ENCODE results near the gene KLC4.

Gene KLC4

DNA sequence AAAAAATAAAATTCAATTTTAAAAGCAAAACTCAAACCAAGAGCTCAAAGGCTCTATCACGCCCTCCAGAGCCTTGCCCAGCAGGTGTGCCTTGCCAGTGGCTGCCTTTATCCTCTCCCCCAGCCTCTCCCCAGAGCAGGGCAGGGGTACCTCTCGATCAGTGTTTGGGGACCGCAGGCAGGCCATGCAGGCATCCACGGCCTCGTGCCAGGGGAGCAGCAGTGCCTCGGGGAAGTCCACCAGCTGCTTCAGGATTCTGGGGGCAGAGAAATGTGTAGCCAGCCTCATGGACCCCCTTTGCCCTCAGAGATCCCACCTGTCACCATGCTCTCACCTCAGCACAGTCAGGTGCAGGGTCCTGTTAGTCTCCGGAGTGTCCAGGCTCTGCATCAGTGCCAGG is 11.4 kb upstream of the KLC4 start:
- H3K36me3 ChIP-seq (ENCODE audit: control insufficient read depth, insufficient read depth, low read length): peaks cover 3% of the 10 kb centered on the region
- no peak overlapping the region for H3K9ac ChIP-seq (ENCODE audit: low read length)
- no peak overlapping the region for H2AK5ac ChIP-seq (ENCODE audit: low read length)

DNA sequence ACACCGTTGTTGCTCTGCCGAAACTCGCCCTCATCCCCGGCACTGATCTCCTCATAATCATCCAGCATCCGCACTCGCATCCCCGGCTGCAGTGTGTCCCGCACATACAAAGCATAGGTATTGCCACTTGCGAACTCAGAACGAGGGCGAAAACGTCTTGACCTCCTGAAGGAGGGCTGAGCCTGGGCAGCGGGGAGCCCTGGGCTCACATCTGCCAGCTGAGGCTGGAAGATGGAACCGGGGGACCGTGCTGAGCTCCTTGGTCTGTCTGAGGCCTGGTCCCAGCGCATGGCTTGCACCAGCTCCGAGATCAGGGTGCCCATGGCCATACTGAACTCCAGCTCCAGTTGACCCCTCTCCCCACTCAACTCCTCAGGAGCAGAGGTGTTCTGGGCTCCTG is 8.4 kb upstream of the KLC4 start:
- no CpG with 5 or more reads among the region's 17 CpGs for WGBS (ENCODE audit: extremely low coverage, insufficient coverage, low lambda C conversion rate)
- Histone ChIP-seq H2BK15ac (replicated peaks; ENCODE audit: low read depth) (no peak overlapping the region), H3K79me2 (ENCODE audit: control insufficient read depth, insufficient read depth, low read length) (peaks cover 3% of the 10 kb centered on the region), H3K27ac (ENCODE audit: low read depth, low read length) (no peak overlapping the region), H3K4ac (ENCODE audit: low read depth, low read length) (no peak overlapping the region), H3K18ac (ENCODE audit: low read length) (no peak overlapping the region), H2BK5ac (ENCODE audit: low read length) (no peak overlapping the region), H3K4me1 (ENCODE audit: control insufficient read depth, low read depth, low read length) (peaks cover 4% of the 10 kb centered on the region), H3K27me3 (ENCODE audit: insufficient read depth, low read length, poor library complexity) (no peaks in the 10 kb centered on the region), H2AK5ac (ENCODE audit: low read length) (no peak overlapping the region), H2BK120ac (ENCODE audit: low read depth, low read length) (no peak overlapping the region), H3K23ac (ENCODE audit: low read length) (no peak overlapping the region), H3K56ac (ENCODE audit: low read length) (peak overlapping the region; percentile 27), H4K5ac (ENCODE audit: low read length) (no peak overlapping the region), H3K79me1 (ENCODE audit: low read length) (peaks cover 12% of the 10 kb centered on the region), H3K9ac (ENCODE audit: low read length) (peak overlapping the region; percentile 32), H3K4me2 (ENCODE audit: low read length) (no peak overlapping the region), H3K36me3 (ENCODE audit: control insufficient read depth, insufficient read depth, low read length) (peaks cover 3% of the 10 kb centered on the region), H4K8ac (ENCODE audit: low read depth, low read length) (no peak overlapping the region), H3K4me3 (ENCODE audit: low read length) (no peak overlapping the region)
- DNase-seq: no peak

More for the DNA sequence above, 11.4 kb upstream of the KLC4 start:
- H3K27me3 ChIP-seq (ENCODE audit: insufficient read depth, low read length, poor library complexity): no peaks in the 10 kb centered on the region
- peaks cover 4% of the 10 kb centered on the region for H3K4me1 ChIP-seq (ENCODE audit: control insufficient read depth, low read depth, low read length)
- no peak overlapping the region for H3K4me2 ChIP-seq (ENCODE audit: low read length)
- DNase-seq: no peak
- H3K79me1 ChIP-seq (ENCODE audit: low read length): peaks cover 11% of the 10 kb centered on the region
- H2BK15ac ChIP-seq (replicated peaks; ENCODE audit: low read depth): no peak overlapping the region
- no CpG with 5 or more reads among the region's 7 CpGs for WGBS (ENCODE audit: extremely low coverage, insufficient coverage, low lambda C conversion rate)
- H2BK5ac ChIP-seq (ENCODE audit: low read length): no peak overlapping the region
- H3K4me3 ChIP-seq (ENCODE audit: low read length): no peak overlapping the region
- no peak overlapping the region for H3K18ac ChIP-seq (ENCODE audit: low read length)
- no peak overlapping the region for H3K56ac ChIP-seq (ENCODE audit: low read length)
- no peak overlapping the region for H3K27ac ChIP-seq (ENCODE audit: low read depth, low read length)
- H3K23ac ChIP-seq (ENCODE audit: low read length): no peak overlapping the region
- H3K4ac ChIP-seq (ENCODE audit: low read depth, low read length): no peak overlapping the region
- H4K8ac ChIP-seq (ENCODE audit: low read depth, low read length): no peak overlapping the region
- no peak overlapping the region for H2BK120ac ChIP-seq (ENCODE audit: low read depth, low read length)
- H4K5ac ChIP-seq (ENCODE audit: low read length): no peak overlapping the region
- peaks cover 3% of the 10 kb centered on the region for H3K79me2 ChIP-seq (ENCODE audit: control insufficient read depth, insufficient read depth, low read length)

DNA sequence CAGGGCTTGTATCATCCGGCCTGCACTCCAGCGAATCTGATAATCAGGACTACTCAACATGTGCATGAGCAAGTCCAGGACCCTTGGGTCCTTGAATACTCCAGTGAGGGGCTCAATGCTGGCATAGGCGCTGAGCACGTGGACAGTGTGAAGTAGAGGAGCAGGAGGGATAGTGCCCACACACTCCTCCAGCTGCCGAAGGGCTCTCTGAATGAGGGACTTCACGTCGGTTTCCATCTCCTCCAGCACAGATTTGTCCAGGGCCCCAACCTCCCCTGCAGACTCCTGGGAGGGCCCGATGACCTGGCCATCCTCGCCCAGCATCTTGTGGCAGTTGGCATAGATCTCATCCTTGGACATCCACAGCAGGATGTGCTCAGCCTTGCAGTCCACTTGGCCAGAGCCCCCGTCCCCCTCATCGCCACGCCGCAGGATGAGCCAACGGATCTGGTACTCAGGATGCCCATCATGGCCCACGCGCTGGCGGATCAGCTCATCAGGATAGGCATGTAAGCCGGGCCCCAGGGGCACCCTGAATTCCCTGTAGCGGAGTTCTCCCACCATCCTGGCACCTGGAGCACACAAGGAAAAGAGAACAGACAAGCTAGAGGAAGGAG is 7.1 kb upstream of the KLC4 start:
- whole genome bisulfite sequencing (ENCODE audit: extremely low coverage, insufficient coverage, low lambda C conversion rate): no CpG with 5 or more reads among the region's 19 CpGs
- Histone ChIP-seq H3K36me3 (ENCODE audit: control insufficient read depth, insufficient read depth, low read length) (peaks cover 2% of the 10 kb centered on the region), H3K27ac (ENCODE audit: low read depth, low read length) (no peak overlapping the region)

DNA sequence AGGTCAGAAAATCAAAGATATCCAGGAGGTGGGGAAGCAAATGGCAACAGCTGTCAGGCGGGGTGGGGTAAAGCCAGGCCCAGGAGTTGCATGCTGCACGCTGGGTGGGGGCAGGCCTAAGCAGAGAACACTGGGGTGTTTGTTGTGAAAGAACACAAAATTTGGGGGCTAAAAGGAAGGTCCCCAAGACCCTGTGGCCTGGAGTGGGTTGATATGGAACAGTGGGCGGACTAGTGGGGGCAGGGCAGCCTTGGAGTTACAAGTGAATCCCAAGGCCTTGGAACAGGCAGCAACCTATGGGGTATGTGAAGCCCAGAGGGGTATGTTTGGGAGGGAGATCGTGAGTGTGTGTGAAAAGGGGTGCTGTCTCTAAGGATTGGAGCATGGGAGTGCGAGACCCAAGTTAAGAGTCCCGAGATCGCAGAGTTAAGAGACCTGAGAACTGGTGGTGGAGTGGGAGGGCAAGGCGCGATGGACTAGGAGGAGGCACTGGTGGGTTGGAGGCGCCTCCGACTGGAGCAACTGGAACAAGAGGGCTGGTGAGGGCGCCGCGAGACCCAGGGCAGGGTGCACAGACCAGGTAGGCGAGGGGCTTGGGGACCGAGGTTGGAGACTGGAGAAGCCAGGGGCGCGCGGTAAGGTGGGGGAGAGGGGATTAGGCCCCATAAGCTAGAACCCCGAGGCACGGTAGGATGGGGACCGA is 6.4 kb upstream of the KLC4 start:
- Histone ChIP-seq H3K4me2 (ENCODE audit: low read length) (peak overlapping the region; percentile 89), H4K8ac (ENCODE audit: low read depth, low read length) (no peak overlapping the region), H3K4me1 (ENCODE audit: control insufficient read depth, low read depth, low read length) (peaks cover 4% of the 10 kb centered on the region), H2BK5ac (ENCODE audit: low read length) (peak overlapping the region; percentile 90), H3K23ac (ENCODE audit: low read length) (peak overlapping the region; percentile 83), H3K4me3 (ENCODE audit: low read length) (peak overlapping the region; percentile 73), H3K4ac (ENCODE audit: low read depth, low read length) (peak overlapping the region; percentile 95), H2BK120ac (ENCODE audit: low read depth, low read length) (no peak overlapping the region), H2AK5ac (ENCODE audit: low read length) (peak overlapping the region; percentile 68), H3K9ac (ENCODE audit: low read length) (peak overlapping the region; percentile 98), H3K56ac (ENCODE audit: low read length) (peak overlapping the region; percentile 94), H3K79me2 (ENCODE audit: control insufficient read depth, insufficient read depth, low read length) (peaks cover 5% of the 10 kb centered on the region), H3K27ac (ENCODE audit: low read depth, low read length) (peak overlapping the region; percentile 81), H3K79me1 (ENCODE audit: low read length) (peaks cover 14% of the 10 kb centered on the region), H4K5ac (ENCODE audit: low read length) (no peak overlapping the region), H3K27me3 (ENCODE audit: insufficient read depth, low read length, poor library complexity) (no peaks in the 10 kb centered on the region), H3K18ac (ENCODE audit: low read length) (peak overlapping the region; percentile 54), H2BK15ac (replicated peaks; ENCODE audit: low read depth) (no peak overlapping the region), H3K36me3 (ENCODE audit: control insufficient read depth, insufficient read depth, low read length) (peaks cover 2% of the 10 kb centered on the region)
- DNase-seq: peak; percentile 54
- WGBS (ENCODE audit: extremely low coverage, insufficient coverage, low lambda C conversion rate): no CpG with 5 or more reads among the region's 22 CpGs

More for the DNA sequence above, 7.1 kb upstream of the KLC4 start:
- Histone ChIP-seq H3K79me2 (ENCODE audit: control insufficient read depth, insufficient read depth, low read length) (peaks cover 3% of the 10 kb centered on the region), H3K4ac (ENCODE audit: low read depth, low read length) (no peak overlapping the region), H3K9ac (ENCODE audit: low read length) (peak overlapping the region; percentile 98), H3K4me3 (ENCODE audit: low read length) (no peak overlapping the region), H2BK5ac (ENCODE audit: low read length) (no peak overlapping the region), H3K23ac (ENCODE audit: low read length) (peak overlapping the region; percentile 55), H4K8ac (ENCODE audit: low read depth, low read length) (no peak overlapping the region), H3K56ac (ENCODE audit: low read length) (peak overlapping the region; percentile 94), H3K4me2 (ENCODE audit: low read length) (no peak overlapping the region), H2BK15ac (replicated peaks; ENCODE audit: low read depth) (no peak overlapping the region), H3K4me1 (ENCODE audit: control insufficient read depth, low read depth, low read length) (peaks cover 4% of the 10 kb centered on the region), H3K27me3 (ENCODE audit: insufficient read depth, low read length, poor library complexity) (no peaks in the 10 kb centered on the region), H2BK120ac (ENCODE audit: low read depth, low read length) (no peak overlapping the region), H4K5ac (ENCODE audit: low read length) (no peak overlapping the region), H2AK5ac (ENCODE audit: low read length) (peak overlapping the region; percentile 11), H3K18ac (ENCODE audit: low read length) (no peak overlapping the region), H3K79me1 (ENCODE audit: low read length) (peaks cover 12% of the 10 kb centered on the region)
- DNase-seq: no peak

DNA sequence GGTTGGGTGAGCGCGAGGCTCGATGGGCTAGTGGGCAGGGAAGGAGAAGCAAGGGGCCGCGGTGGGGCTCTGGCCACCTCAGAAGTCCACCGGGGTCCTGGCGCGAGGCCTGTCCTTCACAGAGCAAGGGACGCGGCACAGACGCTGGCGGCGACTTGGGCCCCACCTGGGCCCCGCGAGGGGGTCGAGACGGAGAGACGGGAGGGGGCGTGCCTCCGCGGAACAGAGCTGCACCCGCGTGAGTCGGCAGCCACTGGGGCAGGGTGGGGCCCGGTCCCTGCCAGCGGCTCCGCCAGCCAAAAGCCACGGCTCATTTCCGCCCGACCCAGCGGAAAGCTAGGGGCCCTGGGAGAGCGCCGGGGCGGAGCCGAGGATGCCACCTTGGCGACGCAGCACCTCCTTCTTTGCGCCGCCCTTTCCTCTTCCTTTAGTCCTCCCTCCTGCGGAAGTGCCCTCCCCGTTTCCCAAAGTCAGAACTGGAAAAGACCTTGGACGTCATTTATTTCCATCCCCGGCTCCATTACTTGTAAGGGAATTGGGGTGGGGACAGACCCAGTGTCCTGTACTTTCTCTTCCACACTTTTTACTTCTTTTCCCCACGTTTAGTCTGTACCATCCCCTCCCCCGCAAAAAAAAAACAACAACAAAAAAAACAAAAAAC is 5.8 kb upstream of the KLC4 start, which contains the start of gene CUL7:
CUL7 (minus strand) TSS at position 307 of the 661 bp plus-strand sequence. CDS start 1,063 bp downstream, outside the sequence.
- peak within 1 kb of the TSS; percentile 83 for H3K23ac ChIP-seq (ENCODE audit: low read length)
- no peak within 1 kb of the TSS for H4K5ac ChIP-seq (ENCODE audit: low read length)
- peak; percentile 96 for DNase-seq
- no peak within 1 kb of the TSS for H2BK15ac ChIP-seq (replicated peaks; ENCODE audit: low read depth)
- peak within 1 kb of the TSS; percentile 89 for H3K4me2 ChIP-seq (ENCODE audit: low read length)
- H3K4me3 ChIP-seq (ENCODE audit: low read length): peak within 1 kb of the TSS; percentile 73
- peaks cover 21% of the 10 kb centered on the region for H3K79me1 ChIP-seq (ENCODE audit: low read length)
- H2BK120ac ChIP-seq (ENCODE audit: low read depth, low read length): no peak within 1 kb of the TSS
- H3K4ac ChIP-seq (ENCODE audit: low read depth, low read length): peak within 1 kb of the TSS; percentile 95
- H3K27ac ChIP-seq (ENCODE audit: low read depth, low read length): peak within 1 kb of the TSS; percentile 81
- H2AK5ac ChIP-seq (ENCODE audit: low read length): peak within 1 kb of the TSS; percentile 68
- H3K4me1 ChIP-seq (ENCODE audit: control insufficient read depth, low read depth, low read length): peaks cover 8% of the 10 kb centered on the region
- WGBS (ENCODE audit: extremely low coverage, insufficient coverage, low lambda C conversion rate): 100% methylated on average over 1 of the region's 45 CpGs
- peak within 1 kb of the TSS; percentile 98 for H3K9ac ChIP-seq (ENCODE audit: low read length)
- no peak within 1 kb of the TSS for H4K8ac ChIP-seq (ENCODE audit: low read depth, low read length)
- H3K18ac ChIP-seq (ENCODE audit: low read length): peak within 1 kb of the TSS; percentile 54
- H3K79me2 ChIP-seq (ENCODE audit: control insufficient read depth, insufficient read depth, low read length): peaks cover 12% of the 10 kb centered on the region
- no peaks in the 10 kb centered on the region for H3K27me3 ChIP-seq (ENCODE audit: insufficient read depth, low read length, poor library complexity)
- H2BK5ac ChIP-seq (ENCODE audit: low read length): peak within 1 kb of the TSS; percentile 90
- peak within 1 kb of the TSS; percentile 94 for H3K56ac ChIP-seq (ENCODE audit: low read length)
- peaks cover 2% of the 10 kb centered on the region for H3K36me3 ChIP-seq (ENCODE audit: control insufficient read depth, insufficient read depth, low read length)
